PFSK-1 (cell line): ENCODE measurements around the gene CUEDC1.

Source experiments
- FOXP2 ChIP-seq: optimal IDR thresholded peaks from 2 replicates; pipeline ENCODE3; 2011; ENCODE audit warnings: borderline replicate concordance, control low read depth, inconsistent platforms; ENCODE audit not compliant: insufficient read depth; ENCODE audit errors: extremely low read length, extremely low read depth
- POLR2AphosphoS5 ChIP-seq: IDR thresholded peaks from 2 replicates; pipeline ENCODE4 v1.6.1; 2012; ENCODE audit warnings: low read depth, mild to moderate bottlenecking, control low read depth, low read length, moderate library complexity
- REST ChIP-seq, 2 experiments: IDR thresholded peaks; 2 replicates each; pipeline versions ENCODE4 v1.6.1 to v1.8.0; 2011 to 2012; ENCODE audit warnings: low read depth in 2 of 2, low read length in 2 of 2, control low read depth in 1 of 2, inconsistent platforms in 1 of 2, mild to moderate bottlenecking in 1 of 2, moderate library complexity in 1 of 2; ENCODE audit not compliant: insufficient read depth in 1 of 2
- SIN3A ChIP-seq: IDR thresholded peaks from 2 replicates; pipeline ENCODE4 v1.6.1; 2012; ENCODE audit warnings: mild to moderate bottlenecking, low read length, moderate library complexity, borderline replicate concordance; ENCODE audit not compliant: insufficient read depth
- TAF1 ChIP-seq: IDR thresholded peaks from 2 replicates; pipeline ENCODE4 v1.6.1; 2012; ENCODE audit warnings: low read length, control low read depth, borderline replicate concordance; ENCODE audit not compliant: insufficient read depth

Gene CUEDC1

GRCh38 chr17:57928928-57929327, 26.3 kb downstream of the CUEDC1 start:
- TF ChIP-seq POLR2AphosphoS5 (no peak), SIN3A (no peak), REST (IDR thresholded peaks at IDR 0.05; ENCODE audit: insufficient read depth in 1 of 2, low read depth in 2 of 2, low read length in 2 of 2) (no peak), FOXP2 (no peak), TAF1 (no peak)

GRCh38 chr17:57927048-57927723, 28.0 kb downstream of the CUEDC1 start:
- TF ChIP-seq FOXP2 (no peak), SIN3A (peak; percentile 84; the same call in 1 of the 2 replicates), REST (IDR thresholded peaks at IDR 0.05; ENCODE audit: insufficient read depth in 1 of 2, low read depth in 2 of 2, low read length in 2 of 2) (peak in 1 of 2 experiments; percentile 43; a peak in 1 of 4 replicates), TAF1 (no peak)

GRCh38 chr17:57926723-57927047, 28.5 kb downstream of the CUEDC1 start:
- 0 out of 4 replicates have a peak, but pooled peaks of 1 of the 2 experiments have one; percentile 57 for TF ChIP-seq REST (IDR thresholded peaks at IDR 0.05; ENCODE audit: insufficient read depth in 1 of 2, low read depth in 2 of 2, low read length in 2 of 2)
- TF ChIP-seq SIN3A = 0 out of 2 replicates have a peak, but pooled peaks have one; percentile 58
- no peak for TF ChIP-seq TAF1

GRCh38 chr17:57925361-57925990, 29.7 kb downstream of the CUEDC1 start:
- no peak for TF ChIP-seq POLR2AphosphoS5
- no peak for TF ChIP-seq REST (IDR thresholded peaks at IDR 0.05; ENCODE audit: insufficient read depth in 1 of 2, low read depth in 2 of 2, low read length in 2 of 2)
- no peak for TF ChIP-seq SIN3A
- no peak for TF ChIP-seq FOXP2
- no peak for TF ChIP-seq TAF1

GRCh38 chr17:57924677-57925076, 30.5 kb downstream of the CUEDC1 start:
- no peak for TF ChIP-seq POLR2AphosphoS5
- no peak for TF ChIP-seq SIN3A
- no peak for TF ChIP-seq TAF1
- TF ChIP-seq FOXP2 = no peak
- TF ChIP-seq REST (IDR thresholded peaks at IDR 0.05; ENCODE audit: insufficient read depth in 1 of 2, low read depth in 2 of 2, low read length in 2 of 2) = no peak
